ENCODE measurements around the gene TMEM120B.
A peak's percentile ranks its signal among the peaks of the same experiment; 100 is the strongest.
"Not testable (repeated sequence)": the region's sequence is repeated elsewhere in the genome, so short reads cannot be mapped to it uniquely, and the experiment has no call there.

TMEM120B gene

GRCh38 chr12:121709478-121709961 is 3.0 kb upstream of the TMEM120B start:
- DNase-seq: no peak

GRCh38 chr12:121711361-121712189 is 977 bp upstream of the TMEM120B start:
- DNase-seq: peak in 1 of 2 experiments; percentile 19

- peak; percentile 15 for DNase-seq
These were observed 427 bp upstream of the TMEM120B start for GRCh38 chr12:121712190-121712460.

GRCh38 chr12:121713257-121713777 is 765 bp downstream of the TMEM120B start:
- DNase-seq: no peak

GRCh38 chr12:121713793-121714192 is 1.2 kb downstream of the TMEM120B start:
- no peak for DNase-seq

- not testable (repeated sequence) for DNase-seq
These were observed 2.5 kb downstream of the TMEM120B start for GRCh38 chr12:121715055-121715454.

GRCh38 chr12:121715862-121716435 is 3.4 kb downstream of the TMEM120B start:
- DNase-seq: no peak

- DNase-seq: no peak
These were observed 4.6 kb downstream of the TMEM120B start for GRCh38 chr12:121717041-121717699.

GRCh38 chr12:121718653-121719239 is 6.2 kb downstream of the TMEM120B start:
- DNase-seq: no peak

GRCh38 chr12:121719926-121720414 is 7.4 kb downstream of the TMEM120B start:
- DNase-seq: no peak

GRCh38 chr12:121720762-121721161 is 8.2 kb downstream of the TMEM120B start:
- no peak for DNase-seq

- DNase-seq: no peak
These were observed 10.0 kb downstream of the TMEM120B start for GRCh38 chr12:121722511-121722910.

GRCh38 chr12:121723200-121723599 is 10.6 kb downstream of the TMEM120B start:
- no peak for DNase-seq

GRCh38 chr12:121724925-121725324 is 12.4 kb downstream of the TMEM120B start:
- no peak for DNase-seq

- DNase-seq: no peak
These were observed 12.9 kb downstream of the TMEM120B start for GRCh38 chr12:121725423-121725822.

- DNase-seq: no peak
These were observed 16.5 kb downstream of the TMEM120B start for GRCh38 chr12:121729021-121729420.

- no peak for DNase-seq
These were observed 18.9 kb downstream of the TMEM120B start for GRCh38 chr12:121731473-121731872.

GRCh38 chr12:121733849-121734248 is 21.3 kb downstream of the TMEM120B start:
- no peak for DNase-seq

GRCh38 chr12:121738340-121738858 is 25.8 kb downstream of the TMEM120B start:
- no peak for DNase-seq

GRCh38 chr12:121740847-121741246 is 28.3 kb downstream of the TMEM120B start:
- no peak for DNase-seq

- DNase-seq: no peak
These were observed 29.2 kb downstream of the TMEM120B start for GRCh38 chr12:121741743-121742142.

- not testable (repeated sequence) for DNase-seq
These were observed 33.0 kb downstream of the TMEM120B start for GRCh38 chr12:121745545-121745944.

- DNase-seq: no peak
These were observed 35.6 kb downstream of the TMEM120B start for GRCh38 chr12:121748218-121748570.
